ENCODE data around the gene THBS3.
"Not testable (repeated sequence)": the region's sequence is repeated elsewhere in the genome, so short reads cannot be mapped to it uniquely, and the experiment has no call there.

GRCh38 chr1:155246796-155247195, 39.1 kb upstream of the THBS3 start:
- not testable (repeated sequence) for TF ChIP-seq POLR2A, TAF1, POLR2AphosphoS5 (IDR thresholded peaks at IDR 0.05; ENCODE audit: low read depth, low read length)

All from GM12891 (cell line).